ENCODE results near the gene PCSK7.

- TF ChIP-seq CTCF (IDR thresholded peaks at IDR 0.05; ENCODE audit: low read length) (no peak), EZH2phosphoT487 (IDR thresholded peaks at IDR 0.05; ENCODE audit: low read length) (no peak)
These were observed 42.5 kb downstream of the PCSK7 start for GRCh38 chr11:117189191-117189940.
